NCI-H774 (cell line): ENCODE results near the gene NTNG1.

Experiments
- DNase-seq: peaks from one replicate; lab custom pipeline; 2025; lab: John Stamatoyannopoulos, UW

NTNG1 gene

DNA sequence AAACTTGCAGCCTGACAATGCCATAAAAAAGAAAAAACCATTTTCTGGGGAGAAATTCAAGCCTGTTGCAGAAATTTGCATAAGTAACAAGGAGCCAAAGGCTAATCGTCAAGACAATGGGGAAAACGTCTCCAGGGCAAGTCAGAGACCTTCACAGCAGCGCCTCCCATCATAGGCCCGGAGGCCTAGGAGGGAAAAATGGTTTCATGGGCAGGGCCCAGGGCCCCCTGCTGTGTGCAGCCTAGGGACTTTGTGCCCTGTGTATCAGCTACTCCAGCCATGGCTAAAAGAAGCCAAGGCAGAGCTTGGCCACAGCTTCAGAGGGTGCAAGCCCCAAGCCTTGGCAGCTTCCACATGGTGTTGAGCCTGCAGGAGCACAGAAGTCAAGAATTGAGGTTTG is 369.5 kb downstream of the NTNG1 start:
- DNase-seq = no peak

DNA sequence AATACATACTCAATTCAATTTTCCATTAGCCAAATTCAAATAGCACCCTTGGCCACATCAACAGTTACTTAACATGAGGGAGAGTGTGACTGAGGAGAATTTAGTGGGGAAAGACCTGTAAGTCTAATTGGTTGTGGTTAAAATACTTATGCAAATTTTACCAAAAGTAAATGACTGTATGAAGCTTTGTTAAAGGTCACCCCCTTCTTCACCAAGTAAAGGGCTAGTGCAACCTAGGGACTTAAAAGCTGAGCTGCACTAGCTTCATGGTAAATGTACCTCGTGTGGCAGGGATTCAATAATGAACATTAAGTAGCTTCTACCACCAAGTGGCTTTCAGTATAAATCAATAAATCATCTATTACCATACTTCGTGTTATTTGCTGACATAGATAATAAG is 372.0 kb downstream of the NTNG1 start:
- DNase-seq = no peak

DNA sequence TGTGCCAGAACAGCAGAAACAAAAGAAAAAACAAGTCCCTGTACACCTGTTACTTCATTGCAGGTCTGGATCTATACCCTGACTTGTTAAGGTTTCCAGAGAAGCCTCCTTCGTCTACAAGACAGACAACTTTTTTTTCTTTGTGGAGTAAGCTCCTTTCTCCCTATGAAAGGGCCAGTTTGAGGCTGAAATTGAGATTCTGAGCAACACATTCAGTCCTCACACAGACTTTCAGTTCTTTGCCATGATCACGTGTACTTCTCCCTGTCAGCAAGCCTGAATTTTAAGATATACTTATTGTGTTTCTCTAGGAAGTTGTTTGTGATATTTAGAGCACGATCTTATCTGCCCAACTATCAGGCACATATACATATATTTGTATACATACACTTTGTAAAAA is 374.0 kb downstream of the NTNG1 start:
- DNase-seq = no peak

DNA sequence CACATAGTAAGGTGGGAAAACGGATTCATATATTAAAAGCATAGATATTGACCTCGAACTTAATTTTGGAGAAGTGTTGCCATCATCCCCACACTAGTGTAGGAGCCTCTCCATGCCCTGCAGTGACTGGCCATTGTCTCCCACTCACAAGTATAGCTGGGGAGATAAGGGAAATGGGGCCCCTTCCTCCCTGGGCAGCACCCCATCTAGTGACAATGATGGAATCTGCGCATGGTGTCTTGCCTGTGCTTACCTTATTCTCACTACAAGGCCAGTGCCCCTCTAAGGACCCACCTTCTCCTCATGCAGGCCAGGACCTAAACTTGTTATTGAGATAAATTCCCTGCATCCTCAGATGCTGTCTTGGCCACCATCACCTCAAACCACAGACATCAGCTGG is 374.9 kb downstream of the NTNG1 start:
- no peak for DNase-seq

DNA sequence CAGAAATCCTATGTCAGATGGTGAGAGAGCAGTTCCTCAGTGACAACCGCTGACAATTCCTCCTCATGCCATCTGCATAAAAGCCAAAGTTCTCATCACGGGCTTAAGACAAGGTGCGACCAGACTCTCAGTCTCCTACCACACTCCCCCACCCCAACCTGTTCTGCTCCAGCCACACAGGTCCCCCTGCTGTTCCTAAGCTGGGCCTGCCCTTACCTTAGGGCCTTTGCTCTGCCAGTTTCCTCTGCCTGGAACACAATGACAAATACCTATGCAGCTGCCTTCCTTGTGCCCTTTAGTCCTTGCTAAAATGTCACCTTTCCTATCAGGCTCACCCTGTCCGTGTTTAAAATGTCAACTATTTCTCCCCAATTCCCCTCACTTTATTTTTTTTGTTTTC is 382.2 kb downstream of the NTNG1 start:
- DNase-seq = no peak

DNA sequence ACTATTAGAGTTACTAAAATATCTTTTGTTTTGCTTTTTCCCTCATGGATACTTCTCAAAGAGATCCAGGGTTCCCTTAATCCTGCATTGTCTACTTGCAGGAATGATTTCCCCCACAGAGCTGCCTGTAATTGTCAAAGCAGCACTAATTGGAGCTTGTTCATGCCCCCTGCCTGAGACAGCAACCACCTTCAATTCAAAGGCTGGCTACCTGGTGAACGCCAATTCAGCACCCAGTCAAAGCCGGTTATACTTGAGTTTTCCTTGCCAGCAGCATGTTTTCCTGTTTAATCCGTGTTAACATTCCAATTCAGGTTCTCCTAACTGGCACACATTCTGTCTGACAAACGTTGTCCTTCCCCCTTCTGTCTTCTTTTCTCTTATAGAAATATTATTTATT is 382.9 kb downstream of the NTNG1 start:
- no peak for DNase-seq

DNA sequence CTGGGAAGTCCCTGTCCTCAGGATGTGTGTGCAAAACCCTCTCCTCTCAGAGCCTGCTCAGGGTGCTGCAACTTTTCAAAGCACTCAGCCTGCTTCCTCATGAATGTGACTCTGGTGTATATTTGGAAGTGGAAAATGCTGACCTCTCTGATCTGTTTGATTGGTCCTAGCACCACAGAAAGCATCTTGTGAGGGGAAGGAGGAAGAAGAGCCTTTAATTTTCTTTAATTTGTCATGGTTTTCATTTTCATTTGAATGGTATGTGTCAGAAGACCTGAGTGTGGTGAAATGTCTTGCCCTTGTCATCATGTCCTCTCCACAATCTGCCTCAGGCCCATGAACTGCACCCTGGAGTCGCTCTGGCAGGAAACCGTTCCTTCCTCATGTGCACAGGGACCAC is 383.5 kb downstream of the NTNG1 start:
- no peak for DNase-seq

DNA sequence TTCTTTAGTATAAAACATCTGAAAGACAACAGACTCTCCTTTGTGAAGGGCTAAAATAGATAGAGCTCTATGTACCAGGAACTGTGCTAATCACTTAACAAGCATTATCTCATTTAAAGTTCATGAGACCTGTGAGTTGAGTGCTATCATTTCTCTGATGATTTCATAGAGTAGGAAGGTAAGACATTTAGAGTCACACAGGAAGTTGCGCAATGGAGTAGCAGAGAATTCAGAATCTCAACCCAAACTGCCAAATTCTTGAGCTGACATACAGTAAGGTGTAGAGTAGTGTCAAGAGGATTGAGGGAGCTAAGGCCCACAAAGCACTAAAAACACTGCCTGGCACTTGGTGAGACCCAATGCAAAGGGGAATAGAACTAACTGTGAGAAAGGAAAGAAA is 384.3 kb downstream of the NTNG1 start:
- DNase-seq = no peak

DNA sequence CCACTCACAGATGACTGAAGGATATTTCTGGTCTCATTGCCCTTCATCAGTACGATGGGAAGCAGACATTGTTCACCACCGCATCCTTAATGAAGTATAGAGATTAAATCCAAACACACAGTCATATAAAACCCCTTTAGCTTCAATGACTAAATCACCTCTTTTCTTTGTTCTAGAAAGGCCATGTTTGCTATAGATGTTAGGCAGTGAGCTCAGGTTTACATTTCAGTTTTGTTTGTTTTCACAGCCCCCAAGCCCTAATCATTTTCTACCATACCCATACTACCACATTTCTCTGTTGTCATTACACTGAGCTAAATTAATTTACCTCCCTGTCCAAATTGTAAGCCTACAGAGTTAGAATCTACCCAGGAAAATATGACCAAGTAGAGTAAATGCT is 385.1 kb downstream of the NTNG1 start:
- DNase-seq = no peak

DNA sequence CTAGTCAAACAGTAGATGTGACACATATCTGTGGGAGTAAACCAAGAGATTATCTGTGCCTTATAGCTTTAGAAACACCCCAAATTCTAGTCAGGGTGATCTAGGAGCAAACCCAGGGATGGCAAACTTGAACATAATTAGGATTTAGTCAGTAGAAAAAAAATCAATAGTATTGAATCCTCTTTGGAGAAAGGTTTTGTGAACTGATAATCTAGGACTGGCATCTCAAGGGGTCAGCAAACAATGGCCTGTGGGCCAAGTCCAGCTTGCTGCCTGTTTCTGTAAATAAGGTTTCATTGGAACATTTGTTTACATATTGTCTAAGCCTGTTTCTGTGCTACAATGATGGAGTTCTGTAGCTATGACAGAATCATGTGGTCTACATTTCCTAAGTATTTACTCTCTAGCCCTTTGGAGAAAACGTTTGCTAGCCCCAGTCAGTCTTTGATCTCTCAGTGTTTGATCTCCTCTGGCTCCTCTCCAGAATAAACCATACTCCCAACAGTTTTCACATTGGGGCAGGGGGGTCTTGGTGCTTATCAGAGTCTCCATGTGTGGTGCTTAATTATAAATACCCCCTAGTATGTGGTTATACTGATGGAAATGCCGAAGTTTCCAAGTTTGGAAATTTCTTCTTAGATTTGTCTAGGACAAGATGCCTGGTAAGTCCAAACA is 385.8 kb downstream of the NTNG1 start:
- no peak for DNase-seq

DNA sequence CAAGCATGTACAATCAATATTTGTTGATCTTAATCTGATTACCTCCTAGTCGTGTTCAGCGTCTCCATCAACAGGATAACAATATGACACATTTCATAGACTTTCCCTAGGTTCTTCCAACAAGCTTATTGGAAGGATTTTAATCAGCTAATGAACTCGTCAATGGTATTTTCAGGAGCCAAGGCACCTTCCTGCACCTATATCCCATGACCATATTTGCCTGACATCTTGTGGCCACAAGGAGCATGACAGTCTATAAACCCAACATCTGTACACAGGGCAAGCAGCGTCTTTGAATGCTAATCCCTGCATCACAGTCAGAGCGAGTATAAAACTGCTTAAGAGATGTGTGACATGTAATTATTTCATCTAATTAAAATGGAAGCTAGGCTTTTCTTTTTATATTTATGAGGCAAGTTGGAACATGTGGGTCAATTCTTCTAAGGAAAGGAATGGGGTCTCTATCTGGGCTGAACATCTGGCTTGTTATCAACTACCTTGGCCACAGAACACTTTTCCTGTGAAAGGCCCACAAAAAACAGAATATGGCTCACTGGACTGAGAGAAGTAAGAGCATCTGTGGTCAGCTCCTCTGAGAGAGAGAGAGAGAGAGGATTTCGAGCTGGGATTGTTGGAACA is 388.8 kb downstream of the NTNG1 start:
- peak; percentile 46 for DNase-seq

DNA sequence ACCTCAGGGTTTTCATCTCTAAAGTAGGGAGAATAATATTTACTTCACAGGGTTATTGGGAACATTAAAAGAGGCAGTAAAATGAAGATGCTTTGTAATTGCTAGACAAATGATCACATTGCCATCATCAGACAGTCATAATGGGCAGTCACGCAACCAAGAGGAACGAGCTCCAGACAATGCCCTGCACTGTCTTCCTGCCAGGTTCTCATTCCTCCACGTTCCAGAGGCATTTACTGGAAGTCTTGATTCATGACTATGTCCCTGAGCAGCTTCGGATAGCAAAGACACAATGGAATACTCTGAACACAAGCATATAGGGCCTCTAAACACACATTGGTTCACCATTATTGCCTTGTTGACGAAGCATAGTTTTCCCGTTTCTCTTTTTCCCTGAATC is 389.7 kb downstream of the NTNG1 start:
- DNase-seq = no peak

DNA sequence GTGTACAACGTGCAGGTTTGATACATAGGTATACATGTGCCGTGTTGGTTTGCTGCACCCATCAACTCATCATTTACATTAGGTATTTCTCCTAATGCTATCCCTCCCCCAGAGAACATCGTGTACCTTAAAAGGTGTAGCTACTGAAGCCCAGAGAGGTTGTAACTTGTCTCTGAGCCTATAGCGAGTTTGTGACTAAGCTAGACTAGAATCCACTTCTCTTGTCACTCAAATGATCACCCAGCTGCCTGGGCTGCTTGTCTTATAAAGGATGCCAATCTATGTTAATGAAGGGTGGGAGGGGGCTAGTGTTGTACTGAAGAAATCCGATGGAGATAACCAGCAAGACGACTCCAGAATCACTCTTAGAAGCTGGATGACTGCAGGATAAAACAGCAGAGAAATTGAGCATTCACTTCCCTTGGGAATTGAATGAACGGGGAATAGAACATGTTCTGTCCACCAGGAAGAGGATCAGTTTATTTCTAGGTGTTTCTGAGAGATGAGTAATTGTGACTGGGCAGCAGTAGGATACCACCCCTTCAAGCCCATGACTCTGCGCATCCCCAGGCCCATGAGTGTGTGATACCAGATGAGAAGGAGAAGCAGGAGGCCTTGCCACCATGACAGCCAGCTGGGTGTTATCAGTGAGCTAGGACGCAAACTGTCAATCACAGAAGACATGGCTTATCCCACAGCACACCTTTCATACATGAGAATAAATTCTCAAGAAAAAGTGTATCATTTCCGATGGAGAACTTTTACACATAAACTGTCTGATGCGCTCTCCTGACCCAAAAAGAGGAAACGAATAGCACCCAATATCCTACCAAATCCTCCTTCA is 390.4 kb downstream of the NTNG1 start:
- DNase-seq = no peak

DNA sequence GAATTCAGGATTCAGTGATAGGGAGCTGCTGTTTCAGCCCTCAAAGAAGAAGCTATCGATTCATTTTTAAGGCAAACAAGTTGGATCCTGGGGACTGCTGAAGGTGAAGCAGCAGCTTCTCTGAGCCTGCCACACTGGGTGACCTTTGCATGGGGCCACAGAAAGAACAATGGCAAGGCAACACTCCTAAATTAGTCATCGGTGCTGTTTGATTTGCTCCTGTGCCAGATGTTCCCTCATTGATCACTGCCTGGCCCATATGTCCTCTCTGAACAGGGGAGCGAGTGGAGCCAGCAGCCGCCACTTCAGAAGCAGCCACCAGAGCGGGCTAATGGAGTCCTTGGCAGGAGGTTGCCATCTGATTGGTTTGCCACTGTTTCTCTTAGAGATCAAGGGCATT is 391.5 kb downstream of the NTNG1 start:
- DNase-seq = no peak
